Renal pelvis (tissue), 4 donors: ENCODE results near the gene EPHA5. TPM values are rescaled to one million over a fixed set of nuclear protein-coding genes. Genes with fewer than 3 reads are reported as not detected.

ENCODE experiments used
- DNase-seq: peaks from one replicate; pipeline ENCODE4 v3.0.0-alpha.2; 2013
- polyA plus RNA-seq, 3 donors: library from polyadenylated mRNA; unstranded; fragments of 120-200 nt; gene quantifications; one replicate each; pipeline ENCODE4 v1.2.1, GENCODE V29; 2013; ENCODE audit not compliant: insufficient read length in 3 of 3

Gene EPHA5
- polyA plus RNA-seq, 3 donors, result 0.36 to 0.77 (median 0.52) TPM

GRCh38 chr4:65502131-65502701 is 168.1 kb downstream of the EPHA5 start:
- DNase-seq, result no peak

GRCh38 chr4:65498606-65499005 is 171.7 kb downstream of the EPHA5 start:
- DNase-seq, result no peak

- no peak for DNase-seq
Observed at GRCh38 chr4:65495439-65495838, 174.8 kb downstream of the EPHA5 start.

- DNase-seq, result no peak
Observed at GRCh38 chr4:65482410-65482809, 187.9 kb downstream of the EPHA5 start.

GRCh38 chr4:65472531-65472930 is 197.8 kb downstream of the EPHA5 start:
- DNase-seq, result no peak

GRCh38 chr4:65467068-65467680 is 203.1 kb downstream of the EPHA5 start:
- no peak for DNase-seq

GRCh38 chr4:65461781-65462180 is 208.5 kb downstream of the EPHA5 start:
- no peak for DNase-seq

GRCh38 chr4:65457011-65457410 is 213.3 kb downstream of the EPHA5 start:
- no peak for DNase-seq

GRCh38 chr4:65456579-65456978 is 213.7 kb downstream of the EPHA5 start:
- no peak for DNase-seq

GRCh38 chr4:65453398-65453797 is 216.9 kb downstream of the EPHA5 start:
- DNase-seq, result no peak

GRCh38 chr4:65450899-65451298 is 219.4 kb downstream of the EPHA5 start:
- no peak for DNase-seq

- DNase-seq, result no peak
Observed at GRCh38 chr4:65437102-65437501, 233.2 kb downstream of the EPHA5 start.

- no peak for DNase-seq
Observed at GRCh38 chr4:65422109-65422508, 248.2 kb downstream of the EPHA5 start.

- DNase-seq, result no peak
Observed at GRCh38 chr4:65420036-65420435, 250.3 kb downstream of the EPHA5 start.

- DNase-seq, result no peak
Observed at GRCh38 chr4:65416891-65417290, 253.4 kb downstream of the EPHA5 start.

GRCh38 chr4:65407483-65407882 is 262.8 kb downstream of the EPHA5 start:
- no peak for DNase-seq

GRCh38 chr4:65401083-65401482 is 269.2 kb downstream of the EPHA5 start:
- no peak for DNase-seq

- DNase-seq, result no peak
Observed at GRCh38 chr4:65399084-65399483, 271.2 kb downstream of the EPHA5 start.

GRCh38 chr4:65393078-65393477 is 277.2 kb downstream of the EPHA5 start:
- no peak for DNase-seq

- DNase-seq, result no peak
Observed at GRCh38 chr4:65392488-65392887, 277.8 kb downstream of the EPHA5 start.

GRCh38 chr4:65391814-65392213 is 278.5 kb downstream of the EPHA5 start:
- no peak for DNase-seq

- no peak for DNase-seq
Observed at GRCh38 chr4:65391382-65391781, 278.9 kb downstream of the EPHA5 start.

GRCh38 chr4:65386927-65387326 is 283.4 kb downstream of the EPHA5 start:
- DNase-seq, result no peak
